Activated CD4-positive, alpha-beta T cell treated with anti-CD3 and anti-CD28 coated beads, Interleukin-2, amount 10 ng/mL, durations not matched to agents 7 days and 5 days (primary cell): ENCODE results near the gene CHRND. TPM values are rescaled to one million over a fixed set of nuclear protein-coding genes. Genes with fewer than 3 reads are reported as not detected.

Source experiments
- CTCF ChIA-PET: fragments of 350-600 bp; sonication (Branson Sonifier 250); formaldehyde crosslinking; loops from one replicate; lab custom pipeline; 2021; ENCODE audit warnings: antibody characterized with exemption; lab: Charles Lee
- POLR2A ChIA-PET: fragments of 350-600 bp; sonication (Branson Sonifier 250); formaldehyde crosslinking; loops from one replicate; lab custom pipeline; 2021; ENCODE audit warnings: antibody characterized with exemption; lab: Charles Lee
- DNase-seq: peaks from one replicate; pipeline ENCODE4 v3.0.0-alpha.2; 2020
- H3K27ac Mint-ChIP-seq: one replicate; pipeline ENCODE4 v1.8.0; 2021; ENCODE audit warnings: mild to moderate bottlenecking, moderate library complexity, mixed read lengths
- H3K27me3 Mint-ChIP-seq: one replicate; pipeline ENCODE4 v1.8.0; 2021; ENCODE audit warnings: mixed read lengths
- H3K36me3 Mint-ChIP-seq: one replicate; pipeline ENCODE4 v1.8.0; 2021; ENCODE audit warnings: low read depth, mixed read lengths
- H3K4me1 Mint-ChIP-seq: one replicate; pipeline ENCODE4 v1.8.0; 2021; ENCODE audit warnings: mixed read lengths
- H3K4me3 Mint-ChIP-seq: one replicate; pipeline ENCODE4 v1.8.0; 2021; ENCODE audit warnings: mild to moderate bottlenecking, moderate library complexity, mixed read lengths
- H3K9me3 Mint-ChIP-seq: one replicate; pipeline ENCODE4 v1.8.0; 2021; ENCODE audit warnings: mixed read lengths
- total RNA-seq, 2 experiments: library from RNA; stranded (reverse); gene quantifications; one replicate each; pipeline ENCODE4 v1.2.3, GENCODE V29; 2021

CHRND gene
- total RNA-seq, 2 experiments from 2014 or later = not detected

DNA sequence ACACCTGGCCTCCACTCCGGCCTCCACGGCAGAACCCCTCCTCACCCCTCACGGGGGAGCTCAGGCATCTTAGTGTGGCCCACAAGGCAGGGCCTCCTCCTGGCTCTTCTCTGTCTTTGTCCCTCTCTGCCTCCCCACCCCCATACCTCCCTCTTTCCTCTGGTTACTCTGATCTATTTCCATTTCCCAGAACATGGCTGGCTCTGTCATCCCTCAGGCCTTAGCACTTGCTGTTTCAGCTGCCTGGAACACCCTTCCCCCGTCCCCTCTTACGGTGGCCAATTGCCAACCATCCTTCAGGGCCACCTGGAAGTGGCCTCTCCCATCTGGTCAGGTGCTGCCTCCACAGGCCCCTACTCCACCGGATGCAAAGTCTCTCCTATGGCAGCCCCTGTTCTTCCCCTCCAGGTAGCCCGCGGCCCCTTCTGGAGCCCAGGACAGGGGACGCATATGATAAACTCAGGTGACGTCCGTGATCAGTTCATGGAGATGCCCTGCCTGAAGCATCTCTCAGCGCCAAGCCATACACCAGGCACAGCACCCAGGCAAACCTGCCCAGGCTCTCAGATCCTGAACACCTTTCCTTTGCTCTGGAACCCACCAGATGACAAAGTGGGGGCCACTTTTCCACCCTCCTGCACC lies 34.7 kb upstream of the CHRND start:
- peaks cover 22% of the 10 kb centered on the region for H3K27me3 Mint-ChIP-seq
- CTCF ChIA-PET = no interaction called here
- no peaks in the 10 kb centered on the region for H3K9me3 Mint-ChIP-seq
- POLR2A ChIA-PET = no interaction called here
- H3K4me3 Mint-ChIP-seq = no peak overlapping the region
- H3K27ac Mint-ChIP-seq = no peak overlapping the region
- peaks cover 3% of the 10 kb centered on the region for H3K4me1 Mint-ChIP-seq
- no peaks in the 10 kb centered on the region for H3K36me3 Mint-ChIP-seq
- no peak for DNase-seq

DNA sequence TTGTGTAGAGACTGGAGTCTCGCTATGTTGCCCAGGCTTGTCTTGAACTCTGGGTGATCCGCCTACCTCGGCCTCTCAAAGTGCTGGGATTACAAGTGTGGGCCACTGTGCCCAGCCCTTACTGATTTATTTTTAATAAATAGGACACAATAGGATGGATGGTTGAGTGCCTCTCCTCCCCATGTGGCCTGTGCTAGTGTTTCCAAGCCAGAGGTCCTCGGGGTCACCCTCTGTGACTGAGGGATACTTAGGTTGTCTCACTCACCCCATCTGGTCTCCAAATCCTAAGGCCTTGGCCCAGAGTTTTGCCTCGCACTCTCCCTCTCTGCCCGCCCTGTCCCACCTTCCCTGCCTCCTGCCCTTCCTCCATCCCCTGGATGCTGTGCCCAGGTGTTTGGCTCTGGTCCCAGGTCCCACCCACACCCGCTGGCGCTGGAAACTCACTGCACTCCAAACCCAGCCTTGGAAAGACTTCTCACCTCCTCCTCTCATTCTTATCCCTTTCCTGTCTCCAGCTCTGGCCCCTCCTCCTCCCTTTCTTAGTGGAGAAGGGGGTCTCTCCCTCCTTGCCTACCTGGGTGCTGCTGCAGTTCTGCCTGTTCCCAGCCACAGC lies 33.6 kb upstream of the CHRND start:
- peaks cover 18% of the 10 kb centered on the region for H3K27me3 Mint-ChIP-seq

DNA sequence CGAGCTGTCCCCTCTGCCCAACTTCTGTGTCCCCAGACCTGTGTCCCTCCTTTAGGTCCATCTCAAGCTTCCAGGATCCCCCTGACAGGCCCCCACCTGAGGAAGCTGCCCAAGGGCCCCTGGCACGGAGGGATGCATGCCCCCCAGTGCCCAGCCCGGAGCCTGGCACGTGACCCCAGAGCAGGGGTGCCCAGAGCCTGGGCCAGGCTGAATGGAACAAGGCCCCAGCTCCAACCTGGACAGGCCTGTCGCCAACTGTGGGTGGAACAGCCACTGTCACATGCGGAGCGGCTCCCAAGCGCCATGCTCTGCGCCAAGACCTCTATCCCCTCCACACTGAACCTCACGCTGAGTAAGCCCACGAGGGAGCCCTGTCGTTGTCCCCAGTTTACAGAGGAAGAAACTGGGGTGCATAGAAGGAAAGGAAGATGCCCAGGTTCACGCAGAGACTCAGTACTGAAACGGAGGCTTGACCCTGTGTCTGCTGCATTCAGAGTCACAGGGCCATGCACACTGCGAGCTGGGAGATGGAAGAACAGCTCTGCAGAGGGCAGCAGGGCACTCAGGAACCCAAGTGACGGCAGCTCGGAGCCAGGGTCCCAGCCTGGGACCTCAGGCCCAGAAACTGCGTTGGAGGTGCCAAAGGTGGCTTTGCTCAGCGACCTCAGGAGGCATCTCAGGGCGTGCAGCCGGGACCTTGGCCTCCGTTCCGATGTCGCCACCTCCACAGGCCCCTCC lies 32.8 kb upstream of the CHRND start:
- ChIA-PET POLR2A (no interaction called here), CTCF (no interaction called here)
- DNase-seq = no peak
- no peaks in the 10 kb centered on the region for H3K9me3 Mint-ChIP-seq
- H3K27ac Mint-ChIP-seq = no peak overlapping the region
- H3K36me3 Mint-ChIP-seq = no peaks in the 10 kb centered on the region
- H3K4me3 Mint-ChIP-seq = no peak overlapping the region
- H3K4me1 Mint-ChIP-seq = no peaks in the 10 kb centered on the region
- peaks cover 15% of the 10 kb centered on the region for H3K27me3 Mint-ChIP-seq

More for the DNA sequence above, 33.6 kb upstream of the CHRND start:
- Mint-ChIP-seq H3K4me3 (no peak overlapping the region), H3K27ac (no peak overlapping the region), H3K9me3 (no peaks in the 10 kb centered on the region), H3K36me3 (no peaks in the 10 kb centered on the region), H3K4me1 (no peaks in the 10 kb centered on the region)
- DNase-seq = no peak
- ChIA-PET POLR2A (no interaction called here), CTCF (no interaction called here)

DNA sequence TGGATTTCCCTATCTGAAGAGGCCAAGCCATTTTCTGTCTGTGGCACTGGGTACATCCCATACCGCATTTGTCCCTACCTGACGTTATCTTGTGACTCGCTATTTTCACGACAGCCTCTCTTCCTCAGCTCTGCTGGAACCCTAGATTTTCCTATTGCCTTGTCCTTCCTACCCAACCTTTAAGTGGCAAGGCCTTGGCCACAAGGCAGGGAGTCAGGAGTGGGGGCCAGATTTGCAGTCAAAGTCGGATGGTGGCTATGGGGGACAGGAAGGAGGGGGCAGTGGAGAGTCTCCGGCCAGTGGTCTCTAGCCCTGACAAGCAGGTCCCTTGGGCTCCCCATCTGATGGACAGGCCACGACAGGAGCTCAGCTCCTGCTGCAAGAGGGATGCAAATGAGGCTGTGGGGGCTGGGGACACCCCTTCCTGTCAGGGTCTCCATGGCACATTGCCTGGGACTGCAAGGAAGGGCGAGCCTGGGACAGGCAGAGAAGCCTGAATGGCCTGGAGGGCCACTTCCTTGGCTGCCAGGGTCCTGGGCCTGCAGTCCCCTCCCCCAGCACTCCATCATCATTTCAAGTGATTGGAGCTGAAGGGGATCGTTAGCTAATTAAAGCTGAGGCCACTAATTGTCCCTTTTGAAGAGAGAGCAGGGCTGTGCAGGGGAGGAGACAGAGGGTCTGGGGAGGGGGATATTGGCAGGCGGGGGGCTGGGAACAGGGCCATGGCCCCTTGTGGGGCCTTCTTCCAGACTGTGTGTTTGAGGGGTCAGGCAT lies 32.1 kb upstream of the CHRND start:
- H3K27ac Mint-ChIP-seq = no peak overlapping the region
- no peaks in the 10 kb centered on the region for H3K9me3 Mint-ChIP-seq
- no peak overlapping the region for H3K4me3 Mint-ChIP-seq
- CTCF ChIA-PET = no interaction called here
- H3K4me1 Mint-ChIP-seq = no peaks in the 10 kb centered on the region
- H3K27me3 Mint-ChIP-seq = peaks cover 11% of the 10 kb centered on the region
- POLR2A ChIA-PET = no interaction called here
- no peaks in the 10 kb centered on the region for H3K36me3 Mint-ChIP-seq
- no peak for DNase-seq

DNA sequence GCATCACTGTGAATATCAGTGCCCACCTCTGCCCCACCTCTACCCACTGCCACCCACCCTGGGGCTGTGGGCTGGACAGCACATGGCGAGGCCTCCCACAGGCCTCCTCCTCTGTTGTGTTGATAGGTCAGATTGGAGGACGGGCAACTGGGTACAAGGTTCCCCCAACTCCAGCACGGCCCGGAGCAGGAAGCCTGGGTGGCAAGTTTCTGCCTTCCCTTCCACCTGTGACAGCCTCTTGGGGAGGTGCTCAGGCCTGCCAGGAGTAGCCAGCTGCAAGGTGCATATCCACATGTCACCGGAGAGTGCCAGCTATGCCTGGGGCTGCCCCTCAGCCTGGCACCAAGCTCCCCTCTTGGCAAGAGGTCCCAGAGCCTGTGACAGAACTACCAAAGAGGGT lies 31.4 kb upstream of the CHRND start:
- Mint-ChIP-seq H3K4me1 (no peaks in the 10 kb centered on the region), H3K27me3 (peaks cover 6% of the 10 kb centered on the region), H3K4me3 (no peak overlapping the region), H3K36me3 (no peaks in the 10 kb centered on the region), H3K9me3 (no peaks in the 10 kb centered on the region), H3K27ac (no peak overlapping the region)
- ChIA-PET CTCF (no interaction called here), POLR2A (no interaction called here)
- no peak for DNase-seq

DNA sequence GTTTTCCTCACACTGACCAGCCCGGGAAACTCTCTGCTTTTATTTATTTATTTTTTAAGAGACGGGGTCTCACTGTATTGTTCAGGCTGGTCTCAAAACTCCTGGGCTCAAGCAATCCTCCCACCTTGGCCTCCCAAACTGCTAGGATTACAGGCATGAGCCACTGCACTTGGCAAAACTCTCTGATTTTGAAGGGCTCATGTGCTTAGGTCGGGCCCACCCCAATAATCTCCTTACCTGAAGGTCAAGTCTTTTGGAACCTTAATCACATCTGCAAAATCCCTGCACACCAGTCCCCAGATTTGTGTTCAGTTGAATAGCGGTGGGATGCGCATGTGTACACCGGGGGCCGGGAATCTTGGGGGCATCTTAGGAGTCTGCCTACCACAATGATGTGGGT lies 30.7 kb upstream of the CHRND start:
- CTCF ChIA-PET = no interaction called here
- Mint-ChIP-seq H3K36me3 (no peaks in the 10 kb centered on the region), H3K27ac (no peak overlapping the region), H3K9me3 (no peaks in the 10 kb centered on the region), H3K4me3 (no peak overlapping the region), H3K4me1 (no peaks in the 10 kb centered on the region), H3K27me3 (peaks cover 4% of the 10 kb centered on the region)
- POLR2A ChIA-PET = no interaction called here
- DNase-seq = no peak

DNA sequence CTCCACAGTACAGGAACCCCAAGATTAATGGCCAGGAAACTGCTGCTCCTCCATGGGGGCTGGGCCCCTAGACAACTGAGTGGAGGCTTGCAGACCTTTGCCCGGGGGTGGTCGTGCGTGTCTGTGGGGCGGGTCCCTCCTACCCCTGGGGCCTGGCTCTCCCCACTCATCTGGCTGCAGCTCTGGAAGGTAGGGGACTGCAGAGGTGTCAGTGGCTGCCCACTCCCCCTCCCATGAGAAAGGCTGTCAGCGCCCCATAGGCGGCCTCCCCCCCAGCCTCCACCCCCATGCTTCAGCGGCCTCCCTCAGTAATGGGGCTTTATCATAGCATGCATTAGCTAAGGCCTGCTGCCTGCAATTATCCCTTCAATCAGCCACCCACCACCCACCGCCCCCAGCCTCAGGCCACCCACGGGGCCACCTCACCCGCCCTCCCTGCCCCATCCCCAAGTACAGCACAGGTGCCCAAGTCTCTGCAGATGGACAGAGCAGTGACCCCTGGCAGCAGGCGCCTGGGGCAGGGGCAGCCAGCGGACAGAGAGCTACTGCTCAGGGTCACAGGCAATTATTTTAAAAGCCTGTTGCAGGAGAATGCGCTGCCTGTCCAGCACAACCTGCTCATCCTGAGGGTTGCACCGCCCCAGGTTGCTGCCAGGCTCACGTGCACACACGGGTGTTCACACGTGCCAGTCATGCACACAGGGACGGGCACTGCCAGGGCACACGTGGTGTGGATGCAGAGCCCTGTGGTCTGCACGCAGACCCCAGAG lies 29.3 kb upstream of the CHRND start:
- Mint-ChIP-seq H3K4me1 (no peaks in the 10 kb centered on the region), H3K27me3 (peaks cover 12% of the 10 kb centered on the region), H3K27ac (no peak overlapping the region), H3K36me3 (no peaks in the 10 kb centered on the region), H3K9me3 (no peaks in the 10 kb centered on the region), H3K4me3 (no peak overlapping the region)
- ChIA-PET CTCF (no interaction called here), POLR2A (no interaction called here)
- DNase-seq = no peak

DNA sequence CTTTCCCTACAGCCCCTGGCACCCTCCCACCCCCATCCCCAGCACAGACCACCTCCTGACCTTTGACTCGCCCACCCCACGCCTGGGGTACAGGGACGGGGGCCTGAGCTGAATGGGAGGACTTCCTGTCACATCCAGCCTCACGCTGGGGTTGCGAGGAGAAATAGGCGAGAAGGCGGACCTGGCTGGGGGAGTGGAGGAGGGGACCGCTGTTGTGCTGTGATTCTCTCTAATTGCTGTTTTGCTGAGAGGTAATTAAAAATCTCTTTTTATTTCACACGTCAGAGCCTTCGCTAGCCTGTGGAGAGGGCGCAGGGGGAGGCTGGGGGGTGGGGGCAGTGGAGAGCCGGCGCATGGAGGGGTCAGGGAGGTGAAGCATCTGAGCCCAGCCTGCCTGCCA lies 28.6 kb upstream of the CHRND start:
- Mint-ChIP-seq H3K9me3 (no peaks in the 10 kb centered on the region), H3K4me1 (no peaks in the 10 kb centered on the region), H3K27ac (no peak overlapping the region), H3K36me3 (no peaks in the 10 kb centered on the region), H3K4me3 (no peak overlapping the region), H3K27me3 (peaks cover 14% of the 10 kb centered on the region)
- CTCF ChIA-PET = no interaction called here
- POLR2A ChIA-PET = no interaction called here
- no peak for DNase-seq

DNA sequence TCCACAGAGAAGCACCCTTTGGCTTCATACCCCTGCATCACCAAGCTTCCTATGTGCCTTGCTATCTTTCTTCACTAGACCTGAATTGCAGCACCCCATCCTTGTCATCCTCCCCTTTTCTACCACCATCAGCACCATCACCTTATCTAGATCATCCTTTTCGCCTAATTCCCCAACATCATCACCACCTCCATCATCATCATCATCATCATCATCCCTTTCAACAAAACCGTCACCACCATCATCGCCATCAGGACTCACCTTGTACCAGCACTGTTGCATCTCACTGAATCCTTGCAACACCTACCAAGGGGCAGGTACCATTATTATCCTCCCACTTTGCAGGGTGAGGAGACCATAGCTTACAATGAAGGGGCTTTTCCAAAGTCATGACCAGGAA lies 27.5 kb upstream of the CHRND start:
- CTCF ChIA-PET = interaction anchor here (1.2 kb wide), 1 partner anchor 9 kb away, joined by 3 read pairs; no protein-coding TSS in a partner anchor
- Mint-ChIP-seq H3K4me1 (peaks cover 2% of the 10 kb centered on the region), H3K27me3 (peaks cover 20% of the 10 kb centered on the region)

DNA sequence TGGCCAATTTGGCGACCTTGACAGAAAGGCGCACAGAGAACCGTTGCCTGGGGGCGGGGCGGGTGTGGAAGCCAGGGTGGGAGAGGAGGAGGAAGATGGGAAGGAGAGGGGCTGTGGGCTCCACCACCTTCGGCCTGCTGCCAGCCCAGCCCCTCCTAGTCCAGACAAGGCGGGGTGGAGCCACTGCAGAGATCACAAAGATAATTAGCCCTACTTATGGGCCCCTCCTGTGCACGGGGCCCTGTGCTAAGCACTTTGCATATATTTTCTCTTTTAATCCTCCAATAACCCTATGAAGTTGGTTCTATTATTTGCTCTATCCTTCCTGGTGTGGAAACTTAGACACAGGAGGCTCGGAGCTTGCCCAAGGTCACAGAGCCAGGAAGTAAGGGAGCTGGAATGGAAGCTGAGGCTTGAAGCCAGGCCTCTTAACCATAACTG lies 24.6 kb upstream of the CHRND start:
- ChIA-PET CTCF (no interaction called here), POLR2A (no interaction called here)
- no peak for DNase-seq
- Mint-ChIP-seq H3K27ac (no peak overlapping the region), H3K9me3 (no peaks in the 10 kb centered on the region), H3K36me3 (no peaks in the 10 kb centered on the region), H3K4me3 (no peak overlapping the region), H3K4me1 (peaks cover 2% of the 10 kb centered on the region), H3K27me3 (peaks cover 47% of the 10 kb centered on the region)

More for the DNA sequence above, 27.5 kb upstream of the CHRND start:
- Mint-ChIP-seq H3K27ac (no peak overlapping the region), H3K9me3 (no peaks in the 10 kb centered on the region), H3K36me3 (no peaks in the 10 kb centered on the region), H3K4me3 (no peak overlapping the region)
- DNase-seq = no peak
- POLR2A ChIA-PET = no interaction called here

DNA sequence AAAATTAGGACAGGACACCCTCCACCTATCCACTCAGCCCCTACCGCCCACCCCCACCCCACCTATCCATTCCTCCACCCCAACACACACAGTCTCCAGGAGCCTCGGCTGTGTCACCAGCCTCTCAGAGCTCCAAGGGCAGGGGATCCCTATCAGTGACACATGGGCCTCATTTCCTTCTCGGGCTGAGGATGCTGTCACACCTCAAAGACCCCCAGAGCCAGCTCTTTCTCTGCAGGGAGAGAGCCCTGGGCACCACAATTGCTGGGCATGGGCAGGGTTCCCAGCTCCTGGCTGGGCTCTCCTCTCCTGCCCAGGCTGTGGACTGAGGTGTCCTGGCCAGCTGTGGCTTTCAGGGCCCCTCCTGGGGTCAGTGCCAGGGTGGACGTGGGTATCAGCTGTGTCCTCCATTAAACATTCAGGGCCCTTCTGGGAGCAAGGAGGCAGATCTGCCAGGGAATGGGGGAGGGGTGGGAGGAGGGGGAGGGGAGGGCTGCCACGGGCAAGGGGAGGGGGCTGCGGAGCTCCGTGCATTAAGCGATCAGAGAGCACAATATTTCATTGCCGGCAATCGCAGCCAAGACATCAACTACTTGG lies 24.1 kb upstream of the CHRND start:
- Mint-ChIP-seq H3K4me1 (peaks cover 2% of the 10 kb centered on the region), H3K36me3 (no peaks in the 10 kb centered on the region), H3K27me3 (peaks cover 47% of the 10 kb centered on the region), H3K27ac (no peak overlapping the region), H3K4me3 (no peak overlapping the region), H3K9me3 (no peaks in the 10 kb centered on the region)
- CTCF ChIA-PET = no interaction called here
- POLR2A ChIA-PET = no interaction called here
- DNase-seq = no peak

DNA sequence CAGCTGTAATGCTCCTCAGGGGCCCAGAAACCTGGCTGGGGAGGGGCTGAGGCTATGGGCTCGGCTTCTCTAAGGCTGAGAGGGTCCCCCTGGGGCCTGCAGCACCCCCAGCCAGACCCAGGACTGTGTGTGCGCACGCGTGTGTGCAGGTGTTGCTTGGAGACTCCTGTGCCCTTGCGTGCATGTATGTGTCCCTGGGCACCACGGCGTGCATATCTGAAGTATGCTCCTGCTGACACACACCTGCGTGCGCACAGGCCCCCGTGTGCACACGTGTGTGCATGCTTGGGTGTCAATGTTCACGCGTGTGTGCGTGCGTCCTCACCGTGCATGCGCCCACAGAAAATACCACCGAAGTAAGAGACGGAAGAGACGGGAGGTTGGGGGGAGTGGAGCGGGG lies 23.4 kb upstream of the CHRND start:
- H3K27me3 Mint-ChIP-seq = peaks cover 51% of the 10 kb centered on the region
- H3K9me3 Mint-ChIP-seq = no peaks in the 10 kb centered on the region
- ChIA-PET CTCF (no interaction called here), POLR2A (no interaction called here)
- H3K27ac Mint-ChIP-seq = no peak overlapping the region
- peak overlapping the region; percentile 45 for H3K4me3 Mint-ChIP-seq
- H3K4me1 Mint-ChIP-seq = peaks cover 2% of the 10 kb centered on the region
- no peak for DNase-seq
- no peaks in the 10 kb centered on the region for H3K36me3 Mint-ChIP-seq
